Activated naive CD8-positive, alpha-beta T cell treated with anti-CD3 and anti-CD28 coated beads for 36 hours (primary cell): ENCODE measurements around the gene TYW5. TPM values are rescaled to one million over a fixed set of nuclear protein-coding genes. Genes with fewer than 3 reads are reported as not detected.

Experiments
- DNase-seq: peaks from one replicate; pipeline ENCODE4 v3.0.0; 2021
- H3K27ac Mint-ChIP-seq: one replicate; pipeline ENCODE4 v1.8.0; 2022; ENCODE audit warnings: mild to moderate bottlenecking, moderate library complexity, mixed read lengths
- H3K27me3 Mint-ChIP-seq: one replicate; pipeline ENCODE4 v1.8.0; 2022; ENCODE audit warnings: mild to moderate bottlenecking, mixed read lengths
- H3K36me3 Mint-ChIP-seq: one replicate; pipeline ENCODE4 v1.8.0; 2021; ENCODE audit warnings: mild to moderate bottlenecking, mixed read lengths
- H3K4me1 Mint-ChIP-seq: one replicate; pipeline ENCODE4 v1.8.0; 2021; ENCODE audit warnings: mixed read lengths
- H3K4me3 Mint-ChIP-seq: one replicate; pipeline ENCODE4 v1.8.0; 2022; ENCODE audit warnings: mild to moderate bottlenecking, moderate library complexity, mixed read lengths
- H3K9me3 Mint-ChIP-seq: one replicate; pipeline ENCODE4 v1.8.0; 2022; ENCODE audit warnings: mixed read lengths
- total RNA-seq, 2 experiments: library from RNA; stranded (reverse); gene quantifications; one replicate each; pipeline ENCODE4 v1.2.3, GENCODE V29; 2021

The TYW5 gene
- total RNA-seq: 10 to 100 TPM; 10.1 TPM

GRCh38 chr2:199955339-199956061 lies at the start of gene TYW5, which contains the start of gene MAIP1:
TYW5 (minus strand) TSS chr2:199955491; CDS start chr2:199955470, 21 bp downstream.
MAIP1 (plus strand) TSS chr2:199955582; CDS start chr2:199955799, 217 bp downstream.
- H3K9me3 Mint-ChIP-seq: no peaks in the 10 kb centered on the region
- DNase-seq: peak; percentile 79
- H3K4me1 Mint-ChIP-seq: peaks cover 42% of the 10 kb centered on the region
- H3K27me3 Mint-ChIP-seq: no peaks in the 10 kb centered on the region
- peak within 1 kb of the TSS; percentile 98 for H3K4me3 Mint-ChIP-seq
- peaks cover 25% of the 10 kb centered on the region for H3K36me3 Mint-ChIP-seq
- peak within 1 kb of the TSS; percentile 95 for H3K27ac Mint-ChIP-seq

- H3K4me1 Mint-ChIP-seq: no peaks in the 10 kb centered on the region
- H3K9me3 Mint-ChIP-seq: no peaks in the 10 kb centered on the region
- no peak overlapping the region for H3K27ac Mint-ChIP-seq
- no peaks in the 10 kb centered on the region for H3K36me3 Mint-ChIP-seq
- no peak for DNase-seq
- H3K4me3 Mint-ChIP-seq: no peak overlapping the region
- no peaks in the 10 kb centered on the region for H3K27me3 Mint-ChIP-seq
These were observed 48.2 kb upstream of the TYW5 start for GRCh38 chr2:200003444-200003843.

GRCh38 chr2:200000444-200001163 lies 45.3 kb upstream of the TYW5 start:
- Mint-ChIP-seq H3K4me1 (no peaks in the 10 kb centered on the region), H3K27ac (no peak overlapping the region), H3K9me3 (no peaks in the 10 kb centered on the region), H3K27me3 (no peaks in the 10 kb centered on the region), H3K4me3 (no peak overlapping the region), H3K36me3 (no peaks in the 10 kb centered on the region)
- no peak for DNase-seq

- Mint-ChIP-seq H3K4me1 (no peaks in the 10 kb centered on the region), H3K36me3 (peaks cover 2% of the 10 kb centered on the region), H3K27ac (no peak overlapping the region), H3K27me3 (no peaks in the 10 kb centered on the region), H3K9me3 (no peaks in the 10 kb centered on the region), H3K4me3 (no peak overlapping the region)
- DNase-seq: no peak
These were observed 43.9 kb upstream of the TYW5 start for GRCh38 chr2:199999166-199999565.

GRCh38 chr2:199997296-199997695 lies 42.0 kb upstream of the TYW5 start:
- DNase-seq: no peak
- Mint-ChIP-seq H3K27ac (no peak overlapping the region), H3K9me3 (no peaks in the 10 kb centered on the region), H3K4me1 (no peaks in the 10 kb centered on the region), H3K27me3 (no peaks in the 10 kb centered on the region), H3K4me3 (no peak overlapping the region), H3K36me3 (peaks cover 2% of the 10 kb centered on the region)

GRCh38 chr2:199994896-199995295 lies 39.6 kb upstream of the TYW5 start:
- Mint-ChIP-seq H3K4me3 (no peak overlapping the region), H3K36me3 (peaks cover 2% of the 10 kb centered on the region)

GRCh38 chr2:199994371-199994770 lies 39.1 kb upstream of the TYW5 start:
- H3K36me3 Mint-ChIP-seq: peaks cover 2% of the 10 kb centered on the region
- no peak for DNase-seq
- H3K4me1 Mint-ChIP-seq: no peaks in the 10 kb centered on the region
- no peak overlapping the region for H3K4me3 Mint-ChIP-seq
- no peaks in the 10 kb centered on the region for H3K9me3 Mint-ChIP-seq
- H3K27me3 Mint-ChIP-seq: no peaks in the 10 kb centered on the region
- no peak overlapping the region for H3K27ac Mint-ChIP-seq

More at GRCh38 chr2:199994896-199995295, 39.6 kb upstream of the TYW5 start:
- Mint-ChIP-seq H3K27me3 (no peaks in the 10 kb centered on the region), H3K4me1 (no peaks in the 10 kb centered on the region), H3K27ac (no peak overlapping the region), H3K9me3 (no peaks in the 10 kb centered on the region)
- DNase-seq: no peak

- no peak for DNase-seq
- Mint-ChIP-seq H3K4me1 (no peaks in the 10 kb centered on the region), H3K9me3 (no peaks in the 10 kb centered on the region), H3K4me3 (no peak overlapping the region), H3K27me3 (no peaks in the 10 kb centered on the region), H3K27ac (no peak overlapping the region), H3K36me3 (peaks cover 2% of the 10 kb centered on the region)
These were observed 37.0 kb upstream of the TYW5 start for GRCh38 chr2:199992296-199992695.

- Mint-ChIP-seq H3K9me3 (no peaks in the 10 kb centered on the region), H3K36me3 (peaks cover 2% of the 10 kb centered on the region), H3K27me3 (no peaks in the 10 kb centered on the region), H3K4me3 (no peak overlapping the region), H3K4me1 (no peaks in the 10 kb centered on the region), H3K27ac (no peak overlapping the region)
- DNase-seq: no peak
These were observed 36.4 kb upstream of the TYW5 start for GRCh38 chr2:199991691-199992090.

GRCh38 chr2:199989822-199990221 lies 34.5 kb upstream of the TYW5 start:
- Mint-ChIP-seq H3K27ac (no peak overlapping the region), H3K27me3 (no peaks in the 10 kb centered on the region), H3K4me1 (peaks cover 4% of the 10 kb centered on the region), H3K9me3 (no peaks in the 10 kb centered on the region), H3K4me3 (no peak overlapping the region), H3K36me3 (no peaks in the 10 kb centered on the region)
- DNase-seq: no peak

- H3K27me3 Mint-ChIP-seq: no peaks in the 10 kb centered on the region
- no peak overlapping the region for H3K4me3 Mint-ChIP-seq
- H3K36me3 Mint-ChIP-seq: no peaks in the 10 kb centered on the region
- H3K27ac Mint-ChIP-seq: no peak overlapping the region
- H3K4me1 Mint-ChIP-seq: peaks cover 4% of the 10 kb centered on the region
- no peaks in the 10 kb centered on the region for H3K9me3 Mint-ChIP-seq
- DNase-seq: no peak
These were observed 32.9 kb upstream of the TYW5 start for GRCh38 chr2:199988151-199988550.

- no peak for DNase-seq
- Mint-ChIP-seq H3K4me1 (peaks cover 4% of the 10 kb centered on the region), H3K36me3 (no peaks in the 10 kb centered on the region), H3K9me3 (no peaks in the 10 kb centered on the region), H3K4me3 (no peak overlapping the region), H3K27me3 (no peaks in the 10 kb centered on the region), H3K27ac (no peak overlapping the region)
These were observed 32.3 kb upstream of the TYW5 start for GRCh38 chr2:199987586-199987985.

GRCh38 chr2:199985625-199986207 lies 30.4 kb upstream of the TYW5 start:
- H3K9me3 Mint-ChIP-seq: no peaks in the 10 kb centered on the region
- H3K36me3 Mint-ChIP-seq: no peaks in the 10 kb centered on the region
- H3K4me1 Mint-ChIP-seq: peaks cover 4% of the 10 kb centered on the region
- no peak overlapping the region for H3K27ac Mint-ChIP-seq
- no peaks in the 10 kb centered on the region for H3K27me3 Mint-ChIP-seq
- no peak overlapping the region for H3K4me3 Mint-ChIP-seq
- DNase-seq: peak; percentile 56

GRCh38 chr2:199984755-199985154 lies 29.5 kb upstream of the TYW5 start:
- no peak for DNase-seq
- H3K9me3 Mint-ChIP-seq: no peaks in the 10 kb centered on the region
- H3K4me1 Mint-ChIP-seq: peaks cover 7% of the 10 kb centered on the region
- no peak overlapping the region for H3K4me3 Mint-ChIP-seq
- no peaks in the 10 kb centered on the region for H3K36me3 Mint-ChIP-seq
- H3K27ac Mint-ChIP-seq: no peak overlapping the region
- H3K27me3 Mint-ChIP-seq: no peaks in the 10 kb centered on the region

- Mint-ChIP-seq H3K4me1 (peaks cover 8% of the 10 kb centered on the region), H3K27ac (no peak overlapping the region), H3K4me3 (no peak overlapping the region), H3K36me3 (no peaks in the 10 kb centered on the region), H3K9me3 (no peaks in the 10 kb centered on the region), H3K27me3 (no peaks in the 10 kb centered on the region)
- no peak for DNase-seq
These were observed 28.9 kb upstream of the TYW5 start for GRCh38 chr2:199984159-199984558.
